IPS DF 6.9 (cell line): Measurements from ENCODE around the gene FAM107B.

Experiments used
- DNase-seq: peaks from one replicate; pipeline ENCODE4 v3.0.0-alpha.2; 2013; ENCODE audit warnings: low read depth, low spot score
- H3K27ac ChIP-seq: one replicate; pipeline ENCODE4 v1.5.1; 2013; ENCODE audit warnings: low read length, control low read depth
- H3K27me3 ChIP-seq: 2 replicates; pipeline ENCODE4 v1.6.1; 2013; ENCODE audit warnings: mild to moderate bottlenecking, low read length; ENCODE audit not compliant: control insufficient read depth, insufficient read depth
- H3K36me3 ChIP-seq: 2 replicates; pipeline ENCODE4 v1.6.1; 2013; ENCODE audit warnings: low read length; ENCODE audit not compliant: control insufficient read depth, insufficient read depth
- H3K4me1 ChIP-seq: 2 replicates; pipeline ENCODE4 v1.6.1; 2013; ENCODE audit warnings: low read length; ENCODE audit not compliant: control insufficient read depth, insufficient read depth
- H3K4me3 ChIP-seq: 2 replicates; pipeline ENCODE4 v1.5.1; 2013; ENCODE audit warnings: mild to moderate bottlenecking, low read length
- H3K9me3 ChIP-seq: 2 replicates; pipeline ENCODE4 v1.6.1; 2013; ENCODE audit warnings: low read length, inconsistent platforms; ENCODE audit not compliant: control insufficient read depth, insufficient read depth
- WGBS: extraction: QIAGEN DNeasy Blood & Tissue Kit; methylation state at CpG from one replicate; pipeline ENCODE4 v1.1.7; 2013; ENCODE audit warnings: mixed read lengths, missing lambda C conversion rate; ENCODE audit not compliant: insufficient read length, insufficient coverage; 5-methylcytosine and 5-hydroxymethylcytosine counted together

Gene FAM107B

GRCh38 chr10:14737808-14738545 lies 36.7 kb downstream of the FAM107B start:
- Histone ChIP-seq H3K4me1 (no peaks in the 10 kb centered on the region), H3K27ac (no peak overlapping the region), H3K4me3 (no peak overlapping the region), H3K27me3 (no peaks in the 10 kb centered on the region), H3K36me3 (no peaks in the 10 kb centered on the region), H3K9me3 (no peaks in the 10 kb centered on the region)
- DNase-seq, result no peak
- no CpG with 5 or more reads among the region's 11 CpGs for WGBS

DNA sequence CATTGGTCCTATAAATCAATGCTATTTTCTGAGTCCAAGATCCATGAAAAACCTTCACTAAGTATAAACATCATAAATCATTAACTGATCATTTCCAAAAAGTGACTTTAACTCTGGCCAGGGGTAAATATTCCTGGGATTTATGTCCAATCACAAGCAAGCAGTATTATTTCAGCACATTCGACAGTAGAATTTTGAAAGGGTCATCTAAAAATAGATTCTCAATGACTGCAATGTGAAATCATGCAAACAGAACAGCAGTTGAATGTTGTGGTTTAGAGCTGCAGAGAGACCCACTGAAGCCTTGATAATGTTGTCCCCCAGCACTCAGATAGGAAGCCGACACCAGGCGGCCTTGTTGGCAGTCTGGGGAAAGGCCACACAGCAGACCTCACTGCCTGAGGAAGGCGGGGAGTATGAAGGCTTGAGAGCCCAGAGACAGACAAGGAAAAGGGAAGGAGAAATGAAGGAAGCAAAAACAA lies 38.1 kb downstream of the FAM107B start:
- DNase-seq, result no peak
- no CpG with 5 or more reads among the region's 4 CpGs for WGBS
- H3K27ac ChIP-seq, result no peak overlapping the region

GRCh38 chr10:14736043-14736442 lies 38.7 kb downstream of the FAM107B start:
- H3K27ac ChIP-seq, result no peak overlapping the region
- H3K4me3 ChIP-seq, result no peak overlapping the region
- H3K27me3 ChIP-seq, result no peaks in the 10 kb centered on the region
- no peaks in the 10 kb centered on the region for H3K36me3 ChIP-seq
- H3K9me3 ChIP-seq, result no peaks in the 10 kb centered on the region
- no peaks in the 10 kb centered on the region for H3K4me1 ChIP-seq
- DNase-seq, result no peak
- WGBS, result no CpG with 5 or more reads among the region's 2 CpGs

More for the DNA sequence above, 38.1 kb downstream of the FAM107B start:
- Histone ChIP-seq H3K4me3 (no peak overlapping the region; the same call in 1 of the 2 replicates), H3K9me3 (no peaks in the 10 kb centered on the region), H3K36me3 (no peaks in the 10 kb centered on the region), H3K27me3 (no peaks in the 10 kb centered on the region), H3K4me1 (no peaks in the 10 kb centered on the region)

GRCh38 chr10:14731875-14732512 lies 42.7 kb downstream of the FAM107B start:
- Histone ChIP-seq H3K4me1 (no peaks in the 10 kb centered on the region), H3K27ac (no peak overlapping the region), H3K27me3 (no peaks in the 10 kb centered on the region), H3K4me3 (no peak overlapping the region), H3K36me3 (no peaks in the 10 kb centered on the region), H3K9me3 (no peaks in the 10 kb centered on the region)
- no peak for DNase-seq
- WGBS, result 100% methylated on average over 2 of the region's 14 CpGs

- no CpG with 5 or more reads among the region's 3 CpGs for WGBS
- Histone ChIP-seq H3K36me3 (no peaks in the 10 kb centered on the region), H3K4me3 (no peak overlapping the region), H3K27ac (no peak overlapping the region), H3K9me3 (peaks cover 1% of the 10 kb centered on the region; the same call in 1 of the 2 replicates), H3K4me1 (no peaks in the 10 kb centered on the region), H3K27me3 (no peaks in the 10 kb centered on the region)
- no peak for DNase-seq
These were observed 46.4 kb downstream of the FAM107B start for GRCh38 chr10:14728346-14728745.

DNA sequence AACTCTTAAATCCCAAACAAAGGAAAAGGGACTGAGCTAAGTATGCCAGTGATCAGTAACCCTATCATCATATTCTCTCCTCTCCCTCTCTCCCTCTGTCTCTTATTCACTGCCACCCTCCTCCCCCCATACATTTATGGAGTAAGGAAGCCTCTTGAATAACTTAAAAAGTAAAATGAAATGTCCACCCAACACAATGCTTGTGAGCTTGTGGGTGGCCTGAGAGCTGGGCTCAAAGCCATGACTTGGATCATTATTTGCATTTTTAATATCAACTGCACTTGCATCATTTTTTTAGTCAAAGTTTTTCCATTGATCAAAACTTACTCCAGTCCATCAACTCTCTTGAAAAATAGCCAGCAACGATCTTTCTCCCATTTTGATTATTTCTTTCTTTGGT lies 46.8 kb downstream of the FAM107B start:
- no CpG with 5 or more reads among the region's 1 CpG for WGBS
- Histone ChIP-seq H3K27me3 (no peaks in the 10 kb centered on the region), H3K27ac (no peak overlapping the region), H3K4me3 (no peak overlapping the region), H3K9me3 (peaks cover 1% of the 10 kb centered on the region; the same call in 1 of the 2 replicates), H3K36me3 (no peaks in the 10 kb centered on the region), H3K4me1 (no peaks in the 10 kb centered on the region)
- DNase-seq, result no peak

DNA sequence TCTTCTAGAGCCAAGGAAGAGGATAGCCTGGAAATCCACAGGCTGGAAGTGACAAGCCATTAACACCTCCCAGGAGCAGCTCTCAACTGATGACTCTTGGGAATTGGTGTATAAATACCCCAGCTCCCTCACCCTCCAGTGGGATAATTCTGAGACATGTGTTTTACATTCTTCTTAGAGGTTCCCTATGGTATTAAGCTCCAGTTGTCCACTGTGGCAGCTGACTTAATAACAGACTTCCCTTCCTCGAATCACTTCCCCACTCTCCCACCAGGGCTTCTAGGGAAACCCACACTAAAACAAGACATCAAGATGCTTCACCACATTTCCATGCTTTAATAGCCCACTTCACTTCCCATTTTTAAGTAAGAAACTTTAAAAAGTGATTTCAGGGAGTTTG lies 47.2 kb downstream of the FAM107B start:
- H3K4me3 ChIP-seq, result no peak overlapping the region
- no peak overlapping the region for H3K27ac ChIP-seq

DNA sequence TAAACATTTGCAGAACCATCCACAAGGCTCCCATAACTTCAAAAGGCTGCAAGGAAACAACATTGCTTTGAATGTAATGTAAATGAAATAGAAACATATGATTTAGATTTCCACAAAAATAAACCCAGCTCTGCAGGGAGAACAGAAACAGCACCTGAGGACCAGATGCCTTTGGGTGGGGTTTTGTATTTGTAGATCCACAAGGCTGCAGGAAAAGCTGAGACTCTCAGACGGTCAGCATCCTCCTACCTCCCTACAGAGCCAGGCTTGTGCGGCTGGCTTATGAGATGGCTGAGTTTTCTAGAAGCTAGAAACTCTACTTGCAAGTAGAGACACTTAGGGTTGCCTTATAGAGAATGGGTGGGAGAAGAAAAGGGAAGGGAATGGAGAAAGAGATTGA lies 49.8 kb downstream of the FAM107B start:
- no CpG with 5 or more reads among the region's 2 CpGs for WGBS
- Histone ChIP-seq H3K4me3 (no peak overlapping the region), H3K9me3 (peaks cover 1% of the 10 kb centered on the region; the same call in 1 of the 2 replicates), H3K36me3 (no peaks in the 10 kb centered on the region), H3K27ac (no peak overlapping the region), H3K4me1 (no peaks in the 10 kb centered on the region), H3K27me3 (no peaks in the 10 kb centered on the region)
- DNase-seq, result no peak

More for the DNA sequence above, 47.2 kb downstream of the FAM107B start:
- no peaks in the 10 kb centered on the region for H3K4me1 ChIP-seq
- no CpG with 5 or more reads among the region's 1 CpG for WGBS
- H3K36me3 ChIP-seq, result no peaks in the 10 kb centered on the region
- H3K9me3 ChIP-seq, result peaks cover 1% of the 10 kb centered on the region; the same call in 1 of the 2 replicates
- no peaks in the 10 kb centered on the region for H3K27me3 ChIP-seq
- no peak for DNase-seq

DNA sequence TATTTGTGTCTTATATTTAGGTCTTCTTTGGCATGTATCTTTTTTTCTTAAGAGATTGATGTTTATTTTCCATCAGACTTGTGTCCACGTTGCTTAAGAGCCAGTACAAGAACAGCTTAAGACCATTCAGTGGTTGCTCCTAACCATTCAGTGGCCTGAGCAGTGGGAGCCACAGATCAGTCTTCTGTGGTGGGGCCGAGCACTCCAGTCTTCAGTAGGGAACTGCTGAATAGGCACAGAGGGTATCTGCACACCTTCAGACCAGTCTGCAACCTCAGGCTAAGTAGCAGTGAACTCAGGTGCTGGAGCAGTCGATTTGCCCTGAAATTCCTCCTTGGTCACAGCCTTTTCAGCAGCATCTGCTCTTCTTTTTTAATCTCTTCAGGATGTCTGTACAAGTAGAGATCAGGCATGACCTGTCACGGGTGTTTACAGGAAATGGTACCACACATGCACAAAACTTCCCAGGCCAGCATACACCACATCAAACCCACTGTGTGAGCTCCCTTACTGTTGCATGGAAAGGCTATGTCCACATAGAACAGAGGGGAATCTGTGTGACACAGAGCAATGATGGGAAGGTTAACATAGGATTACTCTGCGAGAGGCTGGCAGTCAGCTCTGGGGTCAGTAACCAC lies 51.5 kb downstream of the FAM107B start:
- Histone ChIP-seq H3K4me1 (no peaks in the 10 kb centered on the region), H3K36me3 (no peaks in the 10 kb centered on the region), H3K9me3 (peaks cover 1% of the 10 kb centered on the region; the same call in 1 of the 2 replicates), H3K27me3 (no peaks in the 10 kb centered on the region), H3K4me3 (no peak overlapping the region), H3K27ac (no peak overlapping the region)
- no peak for DNase-seq
- no CpG with 5 or more reads among the region's 5 CpGs for WGBS

- Histone ChIP-seq H3K4me1 (no peaks in the 10 kb centered on the region), H3K36me3 (no peaks in the 10 kb centered on the region), H3K9me3 (no peaks in the 10 kb centered on the region), H3K4me3 (no peak overlapping the region), H3K27me3 (no peaks in the 10 kb centered on the region), H3K27ac (no peak overlapping the region)
- no peak for DNase-seq
- WGBS, result no CpG with 5 or more reads among the region's 5 CpGs
These were observed 57.1 kb downstream of the FAM107B start for GRCh38 chr10:14717552-14717951.
